Measurements from ENCODE around the gene JAKMIP1. TPM values are rescaled to one million over a fixed set of nuclear protein-coding genes. Genes with fewer than 3 reads are reported as not detected.

Gene JAKMIP1
- total RNA-seq, 6 donors from 2014 or later = 0.40 to 6.8 (median 1.0) TPM

GRCh38 chr4:6041800-6042199 is 158.5 kb downstream of the JAKMIP1 start:
- H3K36me3 ChIP-seq = no peaks in the 10 kb centered on the region
- DNase-seq = no peak
- no peak overlapping the region for H3K4me3 ChIP-seq
- 73 to 82% methylated on average over 5 of the region's 5 CpGs for WGBS, 2 donors
- H3K4me1 ChIP-seq = no peaks in the 10 kb centered on the region
- no peak for ATAC-seq (ENCODE audit: low FRiP score in 2 of 2)
- no peak overlapping the region for H3K27ac ChIP-seq
- no peaks in the 10 kb centered on the region for H3K27me3 ChIP-seq
- no peak for TF ChIP-seq POLR2A (IDR thresholded peaks at IDR 0.05)
- TF ChIP-seq CTCF (IDR thresholded peaks at IDR 0.05) = no peak
- TF ChIP-seq POLR2AphosphoS5 (IDR thresholded peaks at IDR 0.05) = no peak
- TF ChIP-seq EP300 (IDR thresholded peaks at IDR 0.05) = no peak
- no peaks in the 10 kb centered on the region for H3K9me3 ChIP-seq

- WGBS, 2 donors = 83% methylated on average over 8 of the region's 8 CpGs; no CpG with 5 or more reads in 1 of the 2 donors
- Histone ChIP-seq H3K4me3 (no peak overlapping the region), H3K36me3 (no peaks in the 10 kb centered on the region), H3K4me1 (no peaks in the 10 kb centered on the region), H3K9me3 (no peaks in the 10 kb centered on the region), H3K27me3 (no peaks in the 10 kb centered on the region), H3K27ac (no peak overlapping the region)
- no peak for ATAC-seq (ENCODE audit: low FRiP score in 2 of 2)
- TF ChIP-seq POLR2A (IDR thresholded peaks at IDR 0.05) (no peak), POLR2AphosphoS5 (IDR thresholded peaks at IDR 0.05) (no peak), EP300 (IDR thresholded peaks at IDR 0.05) (no peak), CTCF (IDR thresholded peaks at IDR 0.05) (no peak)
- DNase-seq = no peak
Measured at GRCh38 chr4:6038711-6039110, 161.6 kb downstream of the JAKMIP1 start.

- no peak for TF ChIP-seq POLR2AphosphoS5 (IDR thresholded peaks at IDR 0.05)
- no peak for TF ChIP-seq EP300 (IDR thresholded peaks at IDR 0.05)
- TF ChIP-seq POLR2A (IDR thresholded peaks at IDR 0.05) = no peak
- Histone ChIP-seq H3K4me1 (no peaks in the 10 kb centered on the region), H3K4me3 (no peak overlapping the region), H3K27me3 (no peaks in the 10 kb centered on the region), H3K36me3 (no peaks in the 10 kb centered on the region), H3K9me3 (no peaks in the 10 kb centered on the region), H3K27ac (no peak overlapping the region)
- DNase-seq = peak in 1 of 2 donors; percentile 72
- 95 to 98% methylated on average over 13 to 16 of the region's 16 CpGs for WGBS, 2 donors
- peak in 1 of 2 donors; percentile 8 for ATAC-seq (ENCODE audit: low FRiP score in 2 of 2)
Measured at GRCh38 chr4:6035786-6036185, 164.6 kb downstream of the JAKMIP1 start.

GRCh38 chr4:6033381-6033780 is 167.0 kb downstream of the JAKMIP1 start:
- Histone ChIP-seq H3K4me1 (no peaks in the 10 kb centered on the region), H3K27me3 (no peaks in the 10 kb centered on the region), H3K36me3 (no peaks in the 10 kb centered on the region), H3K4me3 (no peak overlapping the region), H3K27ac (no peak overlapping the region), H3K9me3 (no peaks in the 10 kb centered on the region)
- DNase-seq (no peak), ATAC-seq (ENCODE audit: low FRiP score in 2 of 2) (no peak)
- no peak for TF ChIP-seq CTCF (IDR thresholded peaks at IDR 0.05)
- TF ChIP-seq POLR2AphosphoS5 (IDR thresholded peaks at IDR 0.05) = no peak
- no peak for TF ChIP-seq POLR2A (IDR thresholded peaks at IDR 0.05)
- TF ChIP-seq EP300 (IDR thresholded peaks at IDR 0.05) = no peak
- 81 to 85% methylated on average over 4 of the region's 4 CpGs for WGBS, 2 donors

- no peak for DNase-seq
- no peak overlapping the region for H3K27ac ChIP-seq
Measured at GRCh38 chr4:6032249-6033244, 167.8 kb downstream of the JAKMIP1 start.

More at GRCh38 chr4:6032249-6033244, 167.8 kb downstream of the JAKMIP1 start:
- Histone ChIP-seq H3K36me3 (no peaks in the 10 kb centered on the region), H3K4me3 (no peak overlapping the region), H3K27me3 (no peaks in the 10 kb centered on the region), H3K4me1 (no peaks in the 10 kb centered on the region), H3K9me3 (no peaks in the 10 kb centered on the region)
- TF ChIP-seq EP300 (IDR thresholded peaks at IDR 0.05) = no peak
- no peak for TF ChIP-seq POLR2A (IDR thresholded peaks at IDR 0.05)
- TF ChIP-seq POLR2AphosphoS5 (IDR thresholded peaks at IDR 0.05) = no peak
- no peak for TF ChIP-seq CTCF (IDR thresholded peaks at IDR 0.05)
- ATAC-seq (ENCODE audit: low FRiP score in 2 of 2) = peak in 1 of 2 donors; percentile 9
- 64% methylated on average over 11 of the region's 11 CpGs for WGBS, 2 donors

Data from upper lobe of left lung (tissue), 6 donors.